NCI-H146 (cell line): ENCODE data around the gene COL9A3.
A peak's percentile ranks its signal among the peaks of the same experiment; 100 is the strongest.

ENCODE experiments used
- DNase-seq: peaks from one replicate; lab custom pipeline; 2025; lab: John Stamatoyannopoulos, UW

COL9A3 gene

DNA sequence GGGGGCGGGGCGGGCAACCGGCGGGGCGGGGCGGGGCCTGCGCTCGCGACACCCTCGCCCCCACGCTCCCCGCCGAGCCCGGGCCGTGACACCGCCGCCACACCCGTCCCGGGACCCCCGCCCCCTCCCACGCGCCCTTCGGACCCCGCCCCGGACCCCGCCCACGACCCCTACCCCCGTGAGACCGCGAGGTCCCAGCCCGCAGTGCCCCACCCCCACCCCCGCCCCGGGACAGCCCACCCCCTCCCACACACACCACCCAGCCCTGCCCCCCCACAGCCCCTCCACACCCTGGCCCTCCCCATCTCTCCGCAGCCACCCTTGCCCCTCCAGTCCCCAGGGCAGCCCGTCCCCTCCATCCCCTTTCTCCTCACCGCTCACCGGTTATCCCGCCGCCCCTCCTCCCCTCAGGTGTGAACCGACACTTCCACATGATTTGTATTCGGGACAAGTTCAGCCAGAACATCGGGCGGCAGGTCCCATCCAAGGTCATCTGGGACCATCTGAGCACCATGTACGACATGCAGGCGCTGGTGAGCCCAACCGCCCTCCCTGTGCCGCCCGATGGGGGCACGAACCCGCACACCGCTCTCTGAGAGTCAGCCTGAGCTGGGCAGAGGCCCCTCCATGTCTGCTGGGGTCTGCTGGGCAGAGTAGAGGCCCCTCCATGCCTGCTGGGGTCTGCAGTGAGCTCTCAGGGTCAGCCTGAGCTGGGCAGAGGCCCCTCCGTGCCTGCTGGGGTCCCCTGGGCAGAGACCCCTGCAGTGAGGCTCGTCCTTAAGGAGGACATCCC lies 20.0 kb upstream of the COL9A3 start:
- no peak for DNase-seq

DNA sequence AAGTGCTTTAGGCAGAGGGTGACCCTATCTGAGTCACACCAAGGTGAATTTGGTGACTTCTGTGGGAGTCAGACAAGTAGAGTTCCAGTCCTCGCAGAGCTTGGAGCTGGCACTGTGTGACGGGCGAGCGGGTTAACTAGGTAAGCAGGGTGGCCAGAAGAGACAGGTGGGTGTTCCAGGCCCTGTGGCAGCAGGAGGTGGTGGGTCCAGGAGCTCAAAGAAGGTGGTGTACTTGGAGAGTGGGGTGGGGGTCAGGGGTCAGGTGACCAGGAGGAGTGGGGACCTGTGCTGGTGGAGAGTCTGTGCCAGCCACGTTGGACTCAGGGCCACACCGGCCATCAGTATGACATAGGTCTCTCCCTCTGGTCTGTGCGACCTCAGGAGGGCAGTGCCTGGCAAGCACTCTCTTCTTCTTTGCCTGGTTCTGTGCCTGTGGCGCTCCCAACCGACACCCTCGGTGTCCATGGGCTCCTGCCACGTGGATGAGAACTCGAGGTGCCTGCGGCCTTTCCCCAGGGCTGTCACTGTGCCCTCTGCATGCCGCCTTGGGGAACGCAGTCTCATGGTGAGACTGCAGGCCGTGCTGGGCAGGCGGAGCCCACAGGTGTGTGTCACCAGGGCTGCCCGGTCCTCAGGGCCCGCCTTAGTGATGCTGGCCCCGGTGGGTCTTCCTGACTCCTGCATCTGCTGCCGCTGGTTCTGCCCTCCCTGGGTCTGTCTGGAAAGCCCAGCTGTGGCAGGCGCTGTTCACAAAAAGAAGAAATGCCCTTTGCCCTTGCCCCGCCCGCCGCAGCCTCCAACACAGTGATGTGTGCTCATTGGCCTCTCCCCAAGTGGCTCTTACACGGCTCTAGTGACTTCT lies 18.9 kb upstream of the COL9A3 start:
- no peak for DNase-seq

GRCh38 chr20:62799036-62799435 lies 17.8 kb upstream of the COL9A3 start:
- no peak for DNase-seq

DNA sequence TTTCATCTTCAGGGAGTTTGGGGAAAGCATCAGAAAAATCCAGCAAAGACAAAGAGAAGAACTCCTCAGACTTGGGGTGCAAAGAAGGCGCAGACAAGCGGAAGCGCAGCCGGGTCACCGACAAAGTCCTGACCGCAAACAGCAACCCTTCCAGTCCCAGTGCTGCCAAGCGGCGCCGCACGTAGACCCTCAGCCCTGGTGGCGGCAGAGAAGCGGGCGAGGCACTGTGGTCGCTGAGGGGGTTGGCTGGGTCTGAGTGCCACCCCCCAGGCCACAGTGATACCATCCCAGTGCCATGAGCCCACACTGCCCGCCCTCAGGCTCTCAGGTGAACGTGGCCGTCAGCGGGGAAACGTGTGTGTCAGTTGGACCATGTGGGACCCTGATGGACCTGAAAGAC lies 17.4 kb upstream of the COL9A3 start:
- no peak for DNase-seq

GRCh38 chr20:62799873-62800272 lies 17.0 kb upstream of the COL9A3 start:
- no peak for DNase-seq

DNA sequence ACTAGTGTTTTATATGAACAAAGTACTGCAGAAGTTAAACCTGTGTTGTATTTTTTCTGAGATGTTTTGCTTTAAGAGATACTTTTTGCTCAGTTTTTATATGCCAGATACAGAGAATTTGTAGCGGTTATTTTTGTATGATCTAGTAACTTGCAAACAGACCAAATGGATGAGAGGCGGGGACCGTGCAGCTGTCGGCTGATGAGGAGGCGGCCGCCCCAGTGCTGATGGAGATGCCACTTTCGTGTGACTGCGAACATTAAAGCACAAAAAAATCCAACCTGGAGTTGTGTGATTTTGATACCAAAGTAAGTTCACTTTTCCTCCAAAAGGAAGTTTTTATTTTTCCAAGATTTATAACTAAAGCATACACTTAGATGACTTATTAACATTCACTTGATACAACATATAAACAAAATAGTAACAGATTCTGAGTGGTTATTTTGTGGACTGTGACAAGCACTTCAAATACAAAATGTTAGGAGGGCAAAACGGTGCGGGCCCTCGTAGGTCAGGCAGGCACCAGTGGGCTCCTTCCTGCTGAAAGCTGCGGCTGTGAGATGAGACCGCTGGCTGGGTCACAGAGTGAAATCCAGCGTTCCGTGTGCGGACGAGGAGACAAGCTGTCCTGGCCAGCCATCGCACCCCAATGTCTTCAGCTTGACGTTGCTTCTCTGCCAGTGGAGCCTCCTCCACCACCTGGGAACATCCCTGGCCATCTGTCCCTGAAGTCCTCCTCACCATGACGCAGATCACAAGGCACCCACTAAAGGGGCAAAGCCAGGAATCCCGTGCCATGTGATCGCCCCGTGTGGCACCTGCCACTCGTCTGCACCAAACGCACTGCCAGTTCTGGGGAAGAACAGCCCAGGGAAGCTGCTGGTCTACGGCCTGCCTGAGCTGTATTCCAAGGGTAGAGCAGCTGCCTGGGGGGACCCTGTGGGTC lies 16.3 kb upstream of the COL9A3 start:
- DNase-seq, result no peak

- DNase-seq, result no peak
These were observed 15.4 kb upstream of the COL9A3 start for GRCh38 chr20:62801284-62802010.

GRCh38 chr20:62802026-62802712 lies 14.7 kb upstream of the COL9A3 start:
- no peak for DNase-seq

- peak; percentile 38 for DNase-seq
These were observed 12.7 kb upstream of the COL9A3 start for GRCh38 chr20:62804021-62804626.

DNA sequence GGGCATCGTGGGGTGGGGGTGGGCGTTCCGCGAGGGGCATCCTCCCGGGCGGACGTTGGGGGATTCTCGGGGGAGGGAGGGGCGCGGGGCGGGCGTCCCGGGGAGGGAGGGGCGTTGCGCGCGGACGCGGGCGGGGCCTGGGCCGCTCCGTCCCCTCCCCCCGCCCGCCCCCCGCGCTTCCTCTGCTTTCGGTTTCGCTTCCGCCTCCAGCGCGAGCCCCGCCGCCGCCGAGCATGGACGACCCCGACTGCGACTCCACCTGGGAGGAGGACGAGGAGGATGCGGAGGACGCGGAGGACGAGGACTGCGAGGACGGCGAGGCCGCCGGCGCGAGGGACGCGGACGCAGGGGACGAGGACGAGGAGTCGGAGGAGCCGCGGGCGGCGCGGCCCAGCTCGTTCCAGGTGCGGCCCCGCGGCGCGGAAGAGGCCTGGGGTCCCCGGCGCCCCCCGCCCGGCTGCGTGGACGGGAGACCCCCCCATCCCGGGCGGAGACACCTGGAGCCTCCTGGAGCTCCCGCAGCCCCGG lies 12.2 kb upstream of the COL9A3 start, which contains the start of gene OGFR:
OGFR (plus strand) TSS at position 209 of the 528 bp plus-strand sequence; CDS start at position 234, 25 bp downstream.
- peak; percentile 66 for DNase-seq

DNA sequence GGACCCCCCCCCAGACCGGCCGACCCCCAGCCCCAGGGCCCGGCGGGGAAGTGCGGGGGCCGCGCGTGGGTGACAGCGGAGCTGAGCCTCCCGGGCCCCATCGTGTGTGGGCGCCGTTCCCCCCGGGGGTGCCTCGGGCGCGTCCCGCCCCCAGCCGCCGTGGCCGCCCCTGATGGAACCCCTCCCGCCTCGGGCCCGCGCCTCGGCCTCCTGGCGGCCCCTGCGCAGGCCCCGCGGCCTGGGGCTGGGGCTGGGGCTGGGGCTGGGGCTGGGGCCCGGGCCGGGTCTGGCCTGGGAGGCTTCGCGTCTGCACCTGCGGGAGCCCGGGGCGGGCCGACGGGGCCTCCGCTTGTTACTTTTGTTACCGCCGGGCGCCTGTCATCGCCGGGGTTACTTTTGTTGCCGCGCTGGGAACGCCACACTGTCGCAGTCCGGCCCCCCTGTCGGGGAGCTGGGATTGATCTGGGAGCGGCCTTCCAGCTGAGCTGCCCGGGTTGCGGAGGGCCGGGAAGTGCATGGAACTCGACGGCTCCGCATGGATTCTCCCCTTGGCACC lies 11.6 kb upstream of the COL9A3 start:
- DNase-seq, result peak; percentile 49

DNA sequence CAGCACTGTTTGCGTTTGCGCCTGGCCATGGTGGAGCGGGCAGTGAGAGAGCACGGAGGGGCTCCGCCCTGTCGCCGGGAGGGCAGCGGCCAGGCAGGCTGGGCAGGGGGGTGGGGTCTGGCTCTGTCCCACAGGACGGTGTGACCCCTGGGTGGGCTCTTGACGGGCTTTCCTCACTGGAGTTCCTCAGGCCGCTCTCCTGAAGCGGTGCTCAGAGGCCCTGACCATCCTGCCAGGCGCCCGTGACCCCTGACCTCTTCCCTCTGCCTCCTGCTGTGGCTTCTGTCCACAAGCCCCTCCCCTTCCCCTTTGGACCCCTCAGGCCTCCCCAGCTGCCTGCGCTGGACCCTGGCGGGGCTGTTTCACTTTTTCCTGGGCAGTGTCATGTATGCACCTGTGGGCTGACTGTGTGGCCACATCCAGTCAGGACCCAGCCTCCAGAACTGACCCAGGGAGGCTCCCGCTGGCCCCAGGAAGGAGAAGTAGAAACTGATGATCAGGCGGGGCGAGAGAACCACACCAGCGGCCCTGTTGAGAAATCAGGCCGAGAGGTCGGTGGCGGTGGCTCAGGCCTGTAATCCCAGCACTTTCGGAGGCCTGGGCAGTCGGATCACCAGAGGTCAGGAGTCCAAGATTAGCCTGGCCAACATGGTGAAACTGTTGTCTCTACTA lies 11.0 kb upstream of the COL9A3 start:
- no peak for DNase-seq

- DNase-seq, result no peak
These were observed 10.3 kb upstream of the COL9A3 start for GRCh38 chr20:62806383-62807050.

GRCh38 chr20:62807444-62808210 lies 9.2 kb upstream of the COL9A3 start:
- DNase-seq, result no peak

GRCh38 chr20:62808211-62808865 lies 8.5 kb upstream of the COL9A3 start:
- DNase-seq, result peak; percentile 43

DNA sequence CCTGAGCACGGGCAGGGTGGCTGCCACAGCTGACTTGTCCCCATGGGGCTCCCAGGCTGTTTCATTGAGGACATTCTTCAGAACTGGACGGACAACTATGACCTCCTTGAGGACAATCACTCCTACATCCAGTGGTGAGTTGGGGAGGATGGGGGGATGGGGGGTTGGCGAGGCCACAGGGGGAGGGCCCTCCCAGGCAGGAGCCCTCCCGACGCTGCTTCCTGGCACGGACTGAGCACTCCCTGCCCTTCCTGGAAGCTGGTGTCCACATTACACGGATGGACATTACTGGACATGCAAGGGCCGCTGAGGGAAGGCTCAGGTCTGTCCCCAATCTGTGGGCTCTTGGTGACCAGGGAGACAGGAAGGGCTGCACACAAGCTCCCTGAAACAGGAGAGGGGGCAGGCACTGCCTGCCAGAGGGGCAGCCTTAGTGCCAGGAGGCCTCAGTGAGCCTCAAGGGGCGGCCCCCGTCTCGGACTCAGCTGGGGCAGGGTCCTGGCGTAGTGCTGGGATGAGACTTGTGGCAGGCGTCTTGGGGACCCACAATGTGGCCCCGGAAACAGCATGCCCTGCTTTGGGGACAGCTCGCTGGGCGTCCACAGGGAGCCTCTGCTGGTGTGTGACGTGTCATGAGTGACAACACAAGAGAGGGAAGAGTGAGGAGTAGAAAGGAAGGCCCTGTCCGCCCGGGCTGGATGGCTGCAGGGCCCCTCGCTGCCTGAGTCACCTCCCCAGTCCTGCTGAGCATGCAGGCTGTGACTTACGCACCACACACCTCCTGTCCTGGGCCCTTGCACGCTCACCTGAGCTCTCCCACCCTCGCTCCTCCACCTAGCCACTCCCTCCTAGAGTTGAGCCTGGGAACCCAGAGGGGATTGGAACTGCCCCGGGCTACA lies 7.1 kb upstream of the COL9A3 start:
- no peak for DNase-seq
